Stimulated activated CD8-positive, alpha-beta memory T cell treated with anti-CD3 and anti-CD28 coated beads, Interleukin-12 subunit alpha, Interleukin-12 subunit beta, amount 100 ng/mL, for 24 hours (primary cell): ENCODE data around the gene CSN3.
"Not testable (repeated sequence)": the region's sequence is repeated elsewhere in the genome, so short reads cannot be mapped to it uniquely, and the experiment has no call there.

Experiments
- DNase-seq: peaks from one replicate; pipeline ENCODE4 v3.0.0-alpha.2; 2020; ENCODE audit errors: extremely low read depth

CSN3 gene, protein sequence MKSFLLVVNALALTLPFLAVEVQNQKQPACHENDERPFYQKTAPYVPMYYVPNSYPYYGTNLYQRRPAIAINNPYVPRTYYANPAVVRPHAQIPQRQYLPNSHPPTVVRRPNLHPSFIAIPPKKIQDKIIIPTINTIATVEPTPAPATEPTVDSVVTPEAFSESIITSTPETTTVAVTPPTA

DNA sequence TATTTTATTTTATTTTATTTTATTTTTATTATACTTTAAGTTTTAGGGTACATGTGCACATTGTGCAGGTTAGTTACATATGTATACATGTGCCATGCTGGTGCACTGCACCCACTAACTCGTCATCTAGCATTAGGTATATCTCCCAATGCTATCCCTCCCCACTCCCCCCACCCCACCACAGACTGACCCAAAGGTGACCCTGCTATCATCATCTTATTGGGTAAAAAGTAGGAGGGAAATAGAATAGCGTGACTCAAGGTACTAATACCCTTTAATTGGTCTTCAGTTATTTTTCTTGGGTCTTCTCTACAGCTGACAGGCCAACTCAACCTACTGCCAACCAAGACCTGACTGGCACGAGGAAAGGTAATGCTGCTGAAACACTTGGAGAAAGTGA lies at the start of gene CSN3:
Gene CSN3, plus strand, starts transcription at position 301 of the 400 bp plus-strand sequence. CDS start 2,223 bp downstream, outside the sequence.
- DNase-seq: not testable (repeated sequence)

- no peak for DNase-seq
Measured at GRCh38 chr4:70192895-70193294, 49.5 kb upstream of the CSN3 start.

GRCh38 chr4:70195425-70195824 lies 47.0 kb upstream of the CSN3 start, which contains the start of gene ODAM:
Gene ODAM, plus strand, starts transcription at chr4:70195725. Its CDS starts 819 bp downstream, at chr4:70196544.
- DNase-seq: no peak

DNA sequence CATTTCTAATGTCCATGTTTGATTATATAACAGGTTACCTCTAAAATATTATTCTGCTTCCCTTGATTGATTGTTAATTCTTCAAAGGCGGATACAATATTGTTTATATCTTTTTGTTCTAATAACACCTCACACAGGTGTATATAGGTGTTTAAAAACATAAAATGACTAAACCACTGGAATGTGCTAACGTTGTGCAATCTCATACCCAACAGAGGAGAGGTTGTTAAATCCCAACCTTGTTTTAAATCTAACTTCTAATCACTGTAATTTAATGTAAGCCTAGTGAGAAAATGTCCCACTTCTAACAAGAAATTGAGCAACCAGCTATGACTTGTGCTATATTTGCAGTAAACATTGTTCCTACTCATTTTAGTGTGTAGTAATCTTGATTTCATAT lies 45.5 kb upstream of the CSN3 start:
- no peak for DNase-seq

GRCh38 chr4:70197842-70198241 lies 44.6 kb upstream of the CSN3 start:
- DNase-seq: no peak

DNA sequence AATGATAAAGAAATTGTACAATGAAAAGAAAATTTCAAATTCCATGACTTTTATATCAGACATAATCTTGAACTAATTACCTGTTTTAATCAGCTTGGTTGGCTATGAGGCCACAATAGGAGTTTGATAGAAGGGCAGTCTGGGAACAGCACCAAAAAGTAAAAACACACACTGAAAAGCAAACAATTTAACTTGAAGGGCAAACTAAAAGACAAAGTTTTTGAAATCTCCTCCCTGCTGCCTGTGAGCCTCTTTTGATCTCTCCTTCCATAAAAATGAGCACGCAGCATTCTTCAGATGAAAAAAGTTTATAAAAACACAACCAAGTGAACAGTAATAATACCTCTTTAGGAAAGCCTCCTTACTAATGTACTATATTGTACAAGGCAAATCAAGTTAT lies 38.8 kb upstream of the CSN3 start:
- no peak for DNase-seq

DNA sequence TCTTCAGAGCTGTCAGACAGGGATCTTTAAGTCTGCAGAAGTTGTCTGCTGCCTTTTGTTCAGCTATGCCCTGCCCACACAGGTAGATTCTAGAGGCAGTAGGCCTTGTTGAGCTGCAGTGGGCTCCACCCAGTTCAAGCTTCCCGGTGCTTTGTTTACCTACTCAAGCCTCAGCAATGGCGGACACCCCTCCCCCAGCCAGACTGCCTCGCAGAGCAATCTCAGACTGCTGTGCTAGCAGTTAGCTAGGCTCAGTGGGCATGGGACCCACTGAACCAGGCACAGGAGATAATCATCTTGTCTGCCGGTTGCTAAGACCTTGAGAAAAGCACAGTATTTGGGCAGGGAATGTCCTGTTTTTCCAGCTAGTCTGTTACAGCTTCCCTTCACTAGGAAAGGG lies 29.6 kb upstream of the CSN3 start:
- not testable (repeated sequence) for DNase-seq

DNA sequence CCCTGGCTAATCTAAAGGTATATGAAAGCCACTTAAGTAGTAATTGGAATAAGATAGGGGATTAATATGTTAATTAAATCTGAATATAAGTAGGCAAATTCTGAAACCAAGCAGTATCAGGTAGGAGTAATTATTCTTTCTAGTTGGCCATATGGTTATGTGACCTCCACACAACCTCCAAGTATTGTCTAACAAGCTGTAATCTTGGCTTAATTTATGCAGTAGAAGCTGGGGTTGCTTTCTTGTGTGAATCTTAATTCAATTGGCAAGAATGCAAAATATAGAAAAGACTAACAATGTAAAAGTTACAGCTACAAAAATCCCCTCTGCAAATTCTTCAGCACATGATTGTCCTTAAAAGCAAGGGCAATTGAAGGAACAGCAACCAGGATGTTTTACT lies 26.3 kb upstream of the CSN3 start:
- DNase-seq: not testable (repeated sequence)

- not testable (repeated sequence) for DNase-seq
Measured at GRCh38 chr4:70216550-70216949, 25.8 kb upstream of the CSN3 start.

- DNase-seq: not testable (repeated sequence)
Measured at GRCh38 chr4:70221389-70221788, 21.0 kb upstream of the CSN3 start.

DNA sequence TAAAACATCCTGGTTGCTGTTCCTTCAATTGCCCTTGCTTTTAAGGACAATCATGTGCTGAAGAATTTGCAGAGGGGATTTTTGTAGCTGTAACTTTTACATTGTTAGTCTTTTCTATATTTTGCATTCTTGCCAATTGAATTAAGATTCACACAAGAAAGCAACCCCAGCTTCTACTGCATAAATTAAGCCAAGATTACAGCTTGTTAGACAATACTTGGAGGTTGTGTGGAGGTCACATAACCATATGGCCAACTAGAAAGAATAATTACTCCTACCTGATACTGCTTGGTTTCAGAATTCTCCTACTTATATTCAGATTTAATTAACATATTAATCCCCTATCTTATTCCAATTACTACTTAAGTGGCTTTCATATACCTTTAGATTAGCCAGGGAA lies 20.6 kb upstream of the CSN3 start:
- DNase-seq: not testable (repeated sequence)

GRCh38 chr4:70225824-70226223 lies 16.6 kb upstream of the CSN3 start, which contains the start of gene FDCSP:
Gene FDCSP, plus strand, starts transcription at chr4:70226124. Its CDS starts 5,071 bp downstream, at chr4:70231195.
- no peak for DNase-seq

DNA sequence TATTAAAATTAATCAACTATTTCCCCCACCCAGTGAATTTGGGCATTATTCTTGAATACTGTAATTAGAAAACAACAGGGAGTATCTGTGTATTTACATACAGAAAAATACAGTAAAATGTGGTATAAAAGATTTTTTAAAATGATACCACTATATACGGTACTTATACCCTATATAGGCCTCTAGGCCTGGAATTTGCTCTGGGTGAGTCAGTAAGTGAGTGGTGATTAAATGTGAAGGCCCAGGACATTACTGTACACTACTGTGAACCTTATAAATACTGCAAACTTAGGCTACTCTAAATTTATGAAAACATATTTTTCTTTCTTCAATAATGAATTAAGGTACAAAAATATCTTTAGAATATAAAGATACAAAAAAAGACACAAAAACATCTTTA lies 6.3 kb upstream of the CSN3 start:
- no peak for DNase-seq

DNA sequence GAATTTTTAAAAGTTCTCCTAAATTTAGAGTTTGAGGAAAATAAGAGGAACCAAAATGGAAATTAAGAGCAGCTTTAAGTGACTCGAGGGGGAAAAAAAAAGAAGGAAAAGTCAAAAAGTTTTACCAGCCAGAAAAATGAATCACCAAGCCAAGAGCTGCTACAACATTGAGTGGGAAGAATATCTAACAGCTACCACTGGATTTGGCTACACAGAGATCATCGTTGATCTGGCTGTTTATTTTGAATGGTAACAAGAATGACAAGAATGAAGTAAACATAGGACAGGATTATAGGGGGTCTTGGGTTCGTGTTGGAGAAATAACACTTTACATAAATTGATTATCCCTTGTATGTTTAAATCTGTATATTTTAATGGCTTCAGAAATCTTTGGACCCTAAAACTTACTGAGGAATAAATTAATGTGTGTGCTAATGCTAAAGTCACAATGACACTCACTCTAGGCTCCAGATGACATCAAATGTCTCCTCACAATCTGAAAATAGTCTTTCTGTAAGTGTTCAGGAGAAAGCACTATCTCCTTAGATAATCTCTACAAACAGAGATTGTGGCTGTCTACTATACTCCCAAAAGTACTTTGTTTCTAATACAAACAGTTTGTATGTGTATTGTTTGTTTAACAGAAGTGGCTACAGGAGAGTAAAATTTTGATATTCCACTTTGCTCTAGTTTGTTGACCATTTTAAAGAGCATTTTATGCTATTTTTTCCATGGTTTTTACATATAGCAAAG lies 3.1 kb upstream of the CSN3 start:
- no peak for DNase-seq

GRCh38 chr4:70239884-70240591 lies 2.4 kb upstream of the CSN3 start:
- DNase-seq: no peak

- no peak for DNase-seq
Measured at GRCh38 chr4:70243091-70243490, 694 bp downstream of the CSN3 start.

DNA sequence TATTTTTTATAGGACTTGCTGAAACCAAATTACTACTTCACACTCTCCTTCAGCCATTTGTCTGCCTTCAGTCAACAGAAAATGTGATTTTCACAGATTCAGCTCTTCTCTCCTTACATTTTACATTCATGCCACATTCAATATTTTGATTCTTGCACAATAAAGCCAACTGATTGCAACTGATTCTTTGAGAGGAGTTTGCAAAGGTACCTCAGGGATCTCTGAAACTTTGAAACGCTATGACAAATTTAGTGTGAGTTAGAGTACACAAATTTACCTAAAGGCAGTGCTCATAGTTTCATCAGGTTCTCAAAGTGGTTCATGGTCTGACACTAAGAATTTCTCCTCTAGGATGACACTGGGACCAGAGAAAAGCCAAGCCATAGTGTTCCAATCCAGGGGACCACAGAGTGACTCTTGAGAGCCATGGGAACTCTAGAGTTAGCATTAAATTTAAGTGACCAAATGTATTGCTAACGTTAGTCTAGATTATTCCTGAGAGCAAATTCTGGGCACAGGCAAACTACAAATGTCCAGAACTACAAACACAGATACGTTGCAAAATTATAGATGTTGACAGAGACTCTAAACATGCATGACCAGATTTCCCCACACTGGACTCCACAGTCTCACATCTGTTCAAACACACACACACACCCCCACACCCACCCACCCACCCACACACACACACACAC lies 9.0 kb downstream of the CSN3 start:
- no peak for DNase-seq

DNA sequence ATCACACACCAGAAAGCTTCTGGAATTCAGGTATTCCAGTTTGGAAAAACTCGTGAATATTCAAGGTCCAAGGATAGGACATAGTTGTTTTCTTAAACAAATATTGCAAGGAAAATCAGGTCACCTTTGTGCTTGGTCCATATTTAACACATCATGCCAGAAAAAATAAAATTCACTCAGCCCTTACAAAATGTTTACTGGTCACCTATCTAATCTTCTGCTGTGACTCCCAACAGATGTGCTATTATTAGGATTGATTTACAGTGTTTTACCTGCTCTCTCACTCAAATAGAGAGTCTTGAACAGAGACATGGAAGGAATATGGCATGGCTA lies 9.5 kb downstream of the CSN3 start:
- DNase-seq: no peak

DNA sequence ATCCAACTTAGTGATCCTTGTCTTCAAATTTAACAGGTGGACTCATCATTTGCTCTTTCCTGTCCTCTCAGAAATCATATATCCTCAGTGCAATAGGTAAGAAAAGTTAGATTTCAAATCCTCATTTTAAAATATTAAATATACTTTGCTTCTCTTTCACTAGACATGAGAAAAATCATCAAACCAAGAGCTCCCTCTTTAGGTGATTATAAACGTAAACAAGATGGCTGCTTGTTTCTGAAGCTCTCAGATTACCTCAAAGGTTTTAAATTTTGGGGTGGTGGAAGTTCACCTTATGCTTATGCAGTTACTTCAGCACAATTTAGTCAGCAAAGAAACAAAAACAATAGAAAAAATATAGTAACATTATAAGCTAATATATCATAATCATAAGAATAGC lies 27.3 kb downstream of the CSN3 start:
- no peak for DNase-seq

DNA sequence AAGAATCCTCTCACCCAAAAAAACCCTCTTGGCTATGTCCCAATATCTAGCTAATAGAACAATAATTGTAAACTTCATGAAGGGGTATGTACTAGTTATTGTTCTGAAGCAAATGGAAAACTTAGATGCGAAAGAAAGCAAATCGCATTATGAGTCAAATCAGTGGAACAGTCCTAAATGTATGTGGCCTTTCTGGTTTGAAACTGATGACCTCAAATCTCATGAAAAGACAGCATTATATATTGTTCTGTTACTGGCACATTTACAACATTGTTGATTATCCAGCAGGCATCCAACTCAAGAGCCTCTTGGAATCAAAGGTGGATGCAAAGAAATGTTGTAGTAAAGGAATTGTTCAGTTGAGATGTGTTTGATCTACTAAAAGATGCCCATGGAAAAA lies 34.7 kb downstream of the CSN3 start:
- no peak for DNase-seq

DNA sequence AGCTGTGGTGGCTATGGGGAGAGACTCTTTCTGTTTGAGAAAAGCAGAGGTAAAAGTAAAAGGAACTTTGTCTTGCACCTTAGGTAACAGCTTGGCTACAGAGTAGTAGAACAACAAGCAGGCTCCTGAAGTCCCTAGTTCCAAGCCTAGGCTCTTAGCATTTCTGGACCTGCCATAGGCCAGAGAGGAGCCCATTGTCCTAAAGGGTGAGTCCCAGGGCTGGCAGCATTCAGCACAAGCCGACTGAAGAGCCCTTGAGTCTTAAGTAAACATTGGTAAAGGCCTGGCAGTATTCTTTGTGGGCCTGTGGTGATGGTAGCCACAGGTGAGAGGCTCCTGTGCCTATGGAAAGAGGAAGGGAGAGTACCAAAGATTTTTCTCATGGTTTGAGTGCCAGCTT lies 38.2 kb downstream of the CSN3 start:
- DNase-seq: no peak

DNA sequence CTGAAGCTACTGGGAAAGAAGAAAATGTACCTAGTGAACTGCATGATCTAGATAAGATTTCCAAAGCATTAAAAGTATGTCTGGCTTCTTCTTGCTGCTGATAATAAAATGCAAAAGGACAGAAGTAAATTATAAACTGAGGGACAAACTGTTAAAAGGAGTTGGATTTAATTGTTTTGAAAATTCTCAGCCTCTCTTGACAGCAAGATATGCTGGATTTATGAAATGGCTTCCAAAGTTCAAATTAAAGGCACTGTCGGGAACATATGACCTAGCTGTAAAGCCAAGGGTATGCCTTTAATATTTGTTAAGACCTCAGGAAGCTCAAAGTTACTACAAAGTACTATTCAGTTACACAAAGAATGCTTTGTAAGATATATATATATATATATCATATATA lies 46.3 kb downstream of the CSN3 start:
- no peak for DNase-seq
